AG10803 (cell line): ENCODE measurements around the gene PAWR.

ENCODE experiments used
- DNase-seq: peaks from one replicate; pipeline ENCODE4 v3.0.0; 2010; ENCODE audit warnings: low read depth
- H3K4me3 ChIP-seq: 2 replicates; pipeline ENCODE4 v1.5.1; 2011; ENCODE audit warnings: mild to moderate bottlenecking, low read length, control low read depth
- TF ChIP-seq, protein P1 (sequence below): conservative IDR thresholded peaks from 2 replicates; pipeline ENCODE4 v1.5.1; 2011; ENCODE audit warnings: mild to moderate bottlenecking, low read length, control low read depth, inconsistent platforms

The PAWR gene

DNA sequence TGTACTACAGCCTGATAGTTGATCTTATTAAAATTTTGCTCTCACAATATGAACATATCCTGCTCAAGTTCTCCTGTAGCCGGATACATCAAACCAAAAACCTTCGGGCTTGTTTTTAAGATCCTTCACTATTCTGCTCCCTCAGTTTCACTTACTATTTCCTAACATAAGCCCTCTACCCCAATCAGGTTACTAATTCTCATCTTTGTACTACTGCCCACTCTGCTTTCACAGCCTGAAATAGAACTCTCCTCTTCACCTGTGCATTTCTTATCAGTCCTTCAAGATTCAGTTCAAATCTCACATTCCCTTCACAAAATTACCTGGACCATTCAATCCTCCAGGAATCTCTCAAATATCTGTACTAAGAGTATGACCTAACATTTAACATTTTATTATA, 14.2 kb downstream of the PAWR start:
- TF ChIP-seq, protein P1, sequence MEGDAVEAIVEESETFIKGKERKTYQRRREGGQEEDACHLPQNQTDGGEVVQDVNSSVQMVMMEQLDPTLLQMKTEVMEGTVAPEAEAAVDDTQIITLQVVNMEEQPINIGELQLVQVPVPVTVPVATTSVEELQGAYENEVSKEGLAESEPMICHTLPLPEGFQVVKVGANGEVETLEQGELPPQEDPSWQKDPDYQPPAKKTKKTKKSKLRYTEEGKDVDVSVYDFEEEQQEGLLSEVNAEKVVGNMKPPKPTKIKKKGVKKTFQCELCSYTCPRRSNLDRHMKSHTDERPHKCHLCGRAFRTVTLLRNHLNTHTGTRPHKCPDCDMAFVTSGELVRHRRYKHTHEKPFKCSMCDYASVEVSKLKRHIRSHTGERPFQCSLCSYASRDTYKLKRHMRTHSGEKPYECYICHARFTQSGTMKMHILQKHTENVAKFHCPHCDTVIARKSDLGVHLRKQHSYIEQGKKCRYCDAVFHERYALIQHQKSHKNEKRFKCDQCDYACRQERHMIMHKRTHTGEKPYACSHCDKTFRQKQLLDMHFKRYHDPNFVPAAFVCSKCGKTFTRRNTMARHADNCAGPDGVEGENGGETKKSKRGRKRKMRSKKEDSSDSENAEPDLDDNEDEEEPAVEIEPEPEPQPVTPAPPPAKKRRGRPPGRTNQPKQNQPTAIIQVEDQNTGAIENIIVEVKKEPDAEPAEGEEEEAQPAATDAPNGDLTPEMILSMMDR: no peak
- H3K4me3 ChIP-seq: no peak overlapping the region

DNA sequence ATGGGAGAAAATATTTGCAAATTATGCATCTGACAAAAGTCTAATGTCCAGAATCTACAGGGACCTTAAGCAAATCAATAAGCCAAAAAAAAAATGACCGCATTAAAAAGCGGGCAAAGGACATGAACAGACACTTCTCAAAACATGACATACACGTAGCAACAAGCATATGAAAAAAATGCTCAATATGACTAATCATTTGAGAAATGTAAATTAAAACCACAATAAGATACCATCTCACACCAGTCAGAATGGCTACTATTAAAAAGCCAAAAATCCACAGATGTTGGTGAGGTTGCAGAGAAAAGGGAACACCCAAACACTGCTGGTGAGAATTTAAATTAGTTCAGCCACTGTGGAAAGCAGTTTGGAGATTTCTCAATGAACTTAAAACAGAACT, 16.1 kb downstream of the PAWR start:
- peak; percentile 90 for DNase-seq
- TF ChIP-seq, protein P1: no peak
- H3K4me3 ChIP-seq: no peak overlapping the region

More for the DNA sequence above, 14.2 kb downstream of the PAWR start:
- no peak for DNase-seq

DNA sequence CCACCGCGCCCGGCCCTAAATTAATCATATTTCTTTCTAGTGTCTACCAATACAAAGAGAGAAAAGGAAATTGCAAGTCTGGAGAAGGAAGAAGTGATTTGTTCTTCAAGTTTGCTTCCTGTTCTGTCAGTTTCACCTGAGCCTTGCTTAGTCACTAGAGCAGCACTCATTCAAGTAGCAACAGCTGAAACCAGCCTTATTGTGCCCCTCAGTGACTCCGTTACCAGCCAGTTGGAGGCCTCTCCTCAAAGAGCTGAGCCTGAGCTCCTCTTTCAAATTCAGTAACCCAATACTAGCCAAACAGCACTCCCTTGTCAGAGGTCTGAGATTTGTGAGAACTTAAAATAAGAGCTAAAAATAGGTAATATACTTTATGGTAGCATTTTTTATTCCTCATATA, 17.4 kb downstream of the PAWR start:
- TF ChIP-seq, protein P1: no peak
- no peak for DNase-seq
- no peak overlapping the region for H3K4me3 ChIP-seq

DNA sequence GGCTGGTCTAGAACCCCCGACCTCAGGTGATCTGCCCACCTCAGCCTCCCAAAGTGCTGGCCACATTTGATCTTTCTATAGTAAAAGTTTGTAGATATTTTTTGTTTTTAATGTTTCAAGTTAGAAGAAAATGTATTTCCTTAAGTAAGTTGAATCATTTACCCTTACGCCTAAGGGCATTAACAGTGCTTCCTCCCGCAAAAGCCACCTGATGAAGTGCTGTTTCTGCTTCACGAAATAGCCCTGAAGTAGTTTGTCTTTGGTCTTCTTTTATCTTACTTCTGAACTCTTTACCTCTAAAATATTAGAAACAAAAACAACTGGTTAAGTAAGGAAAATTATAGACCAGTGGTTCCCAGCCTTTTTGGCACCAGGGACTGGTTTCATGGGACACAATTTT, 22.7 kb downstream of the PAWR start:
- TF ChIP-seq, protein P1: no peak
- no peak overlapping the region for H3K4me3 ChIP-seq
- DNase-seq: no peak

DNA sequence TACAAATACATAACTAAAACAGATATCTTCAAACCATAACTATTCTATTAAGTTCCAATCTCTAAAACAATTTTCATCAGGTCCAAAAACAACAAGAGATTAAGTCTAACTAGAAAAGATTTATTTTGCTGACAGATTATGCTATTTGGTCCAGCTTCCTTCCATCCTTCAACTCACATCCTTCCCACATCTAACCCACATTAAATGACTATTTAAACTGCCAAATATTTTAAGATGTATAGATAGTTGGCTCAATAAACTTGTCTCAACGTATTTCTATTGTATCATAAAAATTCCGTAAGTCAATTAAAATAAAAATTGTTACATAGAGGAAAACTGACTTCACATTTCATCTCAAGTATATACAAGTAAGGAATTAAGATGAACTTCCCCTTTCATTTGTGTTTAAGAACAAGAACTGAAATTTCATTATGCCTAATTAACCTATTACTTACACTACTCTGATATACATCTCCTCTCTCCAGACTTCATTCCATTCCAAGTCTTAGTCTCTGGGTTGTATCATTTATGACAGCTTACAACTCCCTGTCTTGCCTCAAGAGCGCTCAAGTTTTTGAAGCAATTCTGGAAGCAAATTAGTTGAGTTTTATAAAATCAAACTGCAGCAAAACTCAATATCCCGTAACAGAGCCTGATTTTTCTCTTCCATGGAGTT, 25.4 kb downstream of the PAWR start:
- no peak overlapping the region for H3K4me3 ChIP-seq
- no peak for DNase-seq
- TF ChIP-seq, protein P1: no peak

DNA sequence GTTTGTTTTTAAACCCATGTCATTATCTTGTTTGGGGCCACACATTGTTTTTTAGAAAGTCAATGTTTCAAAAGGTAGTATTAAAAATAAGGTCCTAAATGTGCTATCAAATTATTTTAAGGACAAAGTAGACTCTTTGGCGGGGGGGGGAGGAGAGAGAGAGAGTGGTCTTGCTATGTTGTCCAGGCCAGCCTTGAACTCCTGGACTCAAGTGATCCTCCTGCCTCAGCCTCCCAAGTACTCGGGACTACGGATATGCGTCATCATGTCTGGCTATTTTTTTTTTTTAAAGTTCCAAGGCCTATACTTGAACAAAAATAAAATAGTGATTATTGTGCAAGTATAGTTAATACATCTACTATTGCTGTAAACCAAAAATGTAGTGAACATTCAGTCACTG, 26.2 kb downstream of the PAWR start:
- DNase-seq: no peak
- no peak overlapping the region for H3K4me3 ChIP-seq
- TF ChIP-seq, protein P1: no peak

DNA sequence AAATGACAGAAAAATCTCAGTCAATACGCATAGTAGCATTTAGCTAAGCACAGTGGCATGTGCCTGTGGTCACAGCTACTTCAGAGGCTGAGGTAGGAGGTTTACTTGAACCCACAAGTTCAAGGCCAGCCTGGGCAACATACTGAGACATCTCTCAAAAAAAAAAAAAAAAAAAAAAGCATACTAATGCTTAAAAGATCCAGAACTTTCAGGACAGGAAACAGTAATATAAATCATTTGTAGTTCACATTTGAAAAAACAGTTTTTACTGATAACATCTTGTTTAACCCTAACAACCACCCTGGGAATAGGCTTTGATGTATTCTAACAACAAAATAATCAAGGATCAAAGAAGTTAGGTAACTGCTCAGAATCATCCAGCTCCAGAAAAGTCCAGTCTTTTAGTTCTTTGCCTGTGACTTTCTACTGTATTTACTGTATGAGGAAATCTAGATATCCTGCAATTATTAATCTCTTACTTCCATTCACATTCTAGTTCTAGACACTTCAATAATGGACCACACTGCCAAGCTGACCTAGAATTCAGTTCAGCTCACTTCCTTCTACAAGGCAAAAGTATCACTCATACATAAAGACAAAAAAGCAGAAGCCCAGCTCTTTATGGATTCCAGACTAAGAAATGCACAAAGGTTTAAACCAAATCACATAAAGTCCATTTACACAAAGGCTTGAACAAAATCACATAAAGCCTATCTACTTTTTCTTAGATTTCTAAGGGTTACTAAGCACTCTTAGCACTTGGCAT, 28.5 kb downstream of the PAWR start:
- no peak overlapping the region for H3K4me3 ChIP-seq
- TF ChIP-seq, protein P1: no peak
- peak; percentile 33 for DNase-seq
